ENCODE results near the gene PTPRT. TPM values are rescaled to one million over a fixed set of nuclear protein-coding genes. Genes with fewer than 3 reads are reported as not detected.

The PTPRT gene
- total RNA-seq, 2 experiments from 2014 or later = not detected

DNA sequence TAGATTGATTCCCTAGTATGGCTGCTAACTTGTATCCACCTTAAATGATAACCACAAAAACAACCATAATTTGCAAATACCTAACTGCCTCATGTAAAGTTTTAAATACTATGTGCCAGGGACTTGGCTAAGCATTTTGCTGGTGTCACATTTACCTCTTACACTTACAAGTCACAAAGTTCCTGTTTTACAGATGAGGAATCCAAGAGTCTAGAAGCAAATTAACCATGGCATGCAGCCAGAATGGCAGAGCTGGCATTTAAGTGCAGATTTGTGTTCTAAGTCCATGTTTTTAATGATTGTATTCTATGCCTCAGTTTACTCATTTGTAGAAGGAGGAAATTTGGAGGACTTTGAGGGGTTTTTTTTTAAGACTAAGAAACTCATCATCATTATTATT, 696.7 kb downstream of the PTPRT start:
- Mint-ChIP-seq H3K27ac (no peak overlapping the region), H3K4me3 (no peak overlapping the region), H3K36me3 (no peaks in the 10 kb centered on the region), H3K9me3 (no peaks in the 10 kb centered on the region), H3K27me3 (no peaks in the 10 kb centered on the region), H3K4me1 (no peaks in the 10 kb centered on the region)
- no peak for DNase-seq

DNA sequence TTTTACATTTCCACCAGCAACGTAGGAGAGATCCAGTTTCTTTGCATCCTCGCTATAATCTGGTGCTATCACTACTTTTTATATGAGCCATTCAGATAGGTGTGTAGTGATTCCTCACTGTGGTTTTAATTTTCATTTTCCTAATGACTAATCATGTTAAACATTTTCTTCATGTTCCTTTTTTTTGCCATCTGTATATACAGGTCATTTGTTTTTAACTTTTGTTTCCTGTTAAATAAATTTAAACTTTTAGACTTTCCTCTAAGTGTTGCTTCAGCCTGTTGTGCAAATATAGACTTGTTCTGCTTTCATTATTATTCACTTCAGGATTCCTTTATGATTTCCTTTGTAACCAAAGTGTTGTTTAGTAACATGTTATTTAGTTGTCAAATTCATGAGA, 697.4 kb downstream of the PTPRT start:
- Mint-ChIP-seq H3K36me3 (no peaks in the 10 kb centered on the region), H3K27ac (no peak overlapping the region), H3K27me3 (no peaks in the 10 kb centered on the region), H3K4me3 (no peak overlapping the region), H3K4me1 (no peaks in the 10 kb centered on the region), H3K9me3 (no peaks in the 10 kb centered on the region)
- no peak for DNase-seq

DNA sequence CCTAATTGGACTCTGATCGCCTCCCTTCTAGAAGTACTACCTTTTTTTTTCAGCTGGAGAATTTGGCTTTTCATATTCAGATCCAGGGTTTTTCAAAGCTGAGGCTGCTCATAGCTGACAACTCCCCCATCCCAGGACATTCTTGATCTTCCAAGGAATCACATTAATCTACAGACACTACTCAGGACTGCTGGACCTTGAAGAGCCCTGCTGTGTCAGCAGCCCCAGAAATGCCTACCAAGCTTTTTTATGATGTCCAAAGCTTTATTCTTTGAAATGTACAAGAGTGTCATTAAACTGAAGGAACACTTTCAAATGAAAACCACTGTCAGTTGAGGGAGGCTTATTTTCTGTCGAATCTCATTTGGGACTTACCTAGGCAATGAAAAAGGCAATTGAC, 704.1 kb downstream of the PTPRT start:
- Mint-ChIP-seq H3K27me3 (no peaks in the 10 kb centered on the region), H3K27ac (no peak overlapping the region), H3K4me3 (no peak overlapping the region), H3K4me1 (no peaks in the 10 kb centered on the region), H3K36me3 (no peaks in the 10 kb centered on the region), H3K9me3 (peaks cover 1% of the 10 kb centered on the region)
- DNase-seq = no peak

DNA sequence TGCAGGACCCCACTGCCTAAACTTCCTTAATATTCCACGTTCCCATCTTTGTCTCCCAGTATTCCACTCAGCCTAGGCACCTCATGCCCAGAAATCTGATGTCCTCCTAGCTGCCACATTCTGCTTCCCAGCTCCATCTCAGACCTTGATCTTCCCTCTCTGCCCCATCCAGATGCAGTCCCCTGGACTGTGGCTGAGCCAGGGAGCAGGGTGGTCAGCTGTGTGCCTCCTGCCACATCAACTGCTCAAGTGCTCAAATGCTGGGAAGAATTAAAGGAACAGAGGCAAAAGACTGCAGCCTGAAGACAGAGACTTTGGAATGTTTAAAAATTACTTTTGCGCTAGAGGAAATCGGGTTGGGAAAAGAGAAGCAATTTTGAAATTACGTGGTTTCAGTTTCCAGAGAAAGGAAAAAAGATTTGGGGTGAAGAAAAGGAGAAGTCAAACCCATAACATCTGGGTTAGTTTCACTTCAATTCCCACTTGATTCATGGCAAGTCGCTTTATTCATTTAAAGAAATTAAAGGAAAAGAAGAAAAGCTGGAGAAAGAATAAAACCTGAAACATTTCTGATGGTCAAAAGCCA, 704.8 kb downstream of the PTPRT start:
- H3K36me3 Mint-ChIP-seq = no peaks in the 10 kb centered on the region
- H3K4me1 Mint-ChIP-seq = no peaks in the 10 kb centered on the region
- no peak for DNase-seq
- H3K27ac Mint-ChIP-seq = no peak overlapping the region
- no peak overlapping the region for H3K4me3 Mint-ChIP-seq
- no peaks in the 10 kb centered on the region for H3K27me3 Mint-ChIP-seq
- peaks cover 1% of the 10 kb centered on the region for H3K9me3 Mint-ChIP-seq

DNA sequence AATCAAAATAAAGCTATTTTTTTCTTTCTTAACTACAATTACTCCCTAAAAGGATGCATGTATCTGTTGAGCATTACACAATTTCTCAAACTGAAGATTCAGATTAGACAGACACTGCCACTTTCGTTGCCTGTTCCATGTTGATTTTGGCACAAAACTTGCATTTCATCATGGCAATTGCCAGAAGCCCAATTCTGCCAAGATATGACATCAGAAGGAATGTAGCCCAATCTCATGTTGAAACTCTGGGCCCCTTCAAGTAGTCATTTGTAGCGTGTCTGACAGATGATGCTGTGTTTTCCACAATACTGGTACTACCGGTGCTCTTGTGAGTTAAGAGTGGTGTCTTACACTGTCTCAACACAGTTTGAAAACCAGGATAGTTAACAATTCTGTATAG, 705.4 kb downstream of the PTPRT start:
- H3K36me3 Mint-ChIP-seq = no peaks in the 10 kb centered on the region
- no peak overlapping the region for H3K4me3 Mint-ChIP-seq
- peaks cover 1% of the 10 kb centered on the region for H3K9me3 Mint-ChIP-seq
- H3K4me1 Mint-ChIP-seq = no peaks in the 10 kb centered on the region
- DNase-seq = no peak
- H3K27ac Mint-ChIP-seq = no peak overlapping the region
- no peaks in the 10 kb centered on the region for H3K27me3 Mint-ChIP-seq

DNA sequence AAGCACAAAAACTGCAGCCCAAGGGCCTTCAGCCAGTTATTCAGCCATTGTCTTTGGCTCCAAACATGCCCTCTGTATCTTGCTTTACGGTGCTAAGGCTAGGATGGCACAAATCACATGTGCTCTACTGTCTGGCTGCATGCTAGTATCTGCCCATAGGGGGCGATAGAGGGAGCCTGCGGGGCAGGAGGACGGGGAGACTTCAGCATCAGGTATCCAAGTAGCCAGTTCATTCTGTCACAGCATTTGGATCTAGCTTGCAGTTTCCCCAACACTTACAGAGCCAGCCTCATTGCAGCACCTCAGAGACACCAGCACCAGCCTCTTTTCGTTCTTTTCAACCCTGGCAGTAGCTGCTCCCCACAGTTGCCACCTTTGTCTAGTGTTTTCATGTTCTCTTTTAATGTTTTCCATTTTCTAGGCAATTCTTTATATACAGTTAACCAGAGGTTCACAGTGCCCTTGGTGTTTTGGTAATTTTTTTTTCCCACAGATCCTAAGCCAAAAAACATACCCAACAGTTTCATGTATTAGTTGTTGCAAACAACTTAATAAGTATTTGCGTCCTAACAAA, 705.9 kb downstream of the PTPRT start:
- no peak overlapping the region for H3K27ac Mint-ChIP-seq
- no peaks in the 10 kb centered on the region for H3K4me1 Mint-ChIP-seq
- no peaks in the 10 kb centered on the region for H3K27me3 Mint-ChIP-seq
- peaks cover 1% of the 10 kb centered on the region for H3K9me3 Mint-ChIP-seq
- DNase-seq = peak; percentile 4
- no peak overlapping the region for H3K4me3 Mint-ChIP-seq
- no peaks in the 10 kb centered on the region for H3K36me3 Mint-ChIP-seq

DNA sequence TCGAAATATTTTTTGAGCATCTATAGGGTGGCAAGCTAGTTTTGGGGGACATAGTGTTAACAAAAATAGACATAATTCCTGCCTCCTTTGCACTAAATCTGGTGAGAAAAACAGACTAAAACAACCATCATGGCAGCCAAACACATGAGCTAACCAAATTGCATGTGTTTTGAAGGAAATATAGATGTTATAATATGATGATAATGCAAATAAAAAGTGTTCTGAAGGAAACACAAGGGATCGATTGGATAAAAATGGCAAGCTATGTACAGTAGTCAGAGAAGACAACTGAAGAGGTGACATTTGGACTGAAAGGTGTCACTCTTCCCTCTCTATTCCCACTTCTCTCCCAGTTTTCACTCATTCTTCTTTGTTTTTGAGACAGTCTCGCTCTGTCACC, 706.9 kb downstream of the PTPRT start:
- Mint-ChIP-seq H3K27me3 (no peaks in the 10 kb centered on the region), H3K4me3 (no peak overlapping the region), H3K9me3 (peaks cover 1% of the 10 kb centered on the region), H3K27ac (no peak overlapping the region), H3K4me1 (no peaks in the 10 kb centered on the region), H3K36me3 (no peaks in the 10 kb centered on the region)
- DNase-seq = no peak

DNA sequence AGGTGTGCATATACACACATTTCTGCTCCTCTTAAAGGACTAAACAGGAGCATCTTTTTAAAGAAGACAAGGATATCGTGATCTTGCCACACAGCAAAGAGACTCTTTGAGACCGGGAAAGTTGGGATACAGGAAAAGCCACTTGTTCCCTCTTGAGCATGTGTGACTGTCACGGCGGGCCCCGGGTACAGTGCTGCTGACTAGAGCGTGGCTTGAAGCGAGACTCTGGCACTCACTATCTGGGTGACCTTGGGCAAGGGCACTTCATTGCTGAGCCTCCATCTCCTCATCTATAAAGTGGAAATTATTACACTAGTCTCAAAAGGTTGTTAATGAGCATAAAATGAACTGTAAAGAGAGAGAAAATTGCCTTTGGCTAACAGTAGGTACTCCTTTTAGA, 713.9 kb downstream of the PTPRT start:
- Mint-ChIP-seq H3K4me1 (no peaks in the 10 kb centered on the region), H3K4me3 (no peak overlapping the region), H3K27me3 (no peaks in the 10 kb centered on the region), H3K9me3 (no peaks in the 10 kb centered on the region), H3K27ac (no peak overlapping the region), H3K36me3 (no peaks in the 10 kb centered on the region)
- DNase-seq = no peak

DNA sequence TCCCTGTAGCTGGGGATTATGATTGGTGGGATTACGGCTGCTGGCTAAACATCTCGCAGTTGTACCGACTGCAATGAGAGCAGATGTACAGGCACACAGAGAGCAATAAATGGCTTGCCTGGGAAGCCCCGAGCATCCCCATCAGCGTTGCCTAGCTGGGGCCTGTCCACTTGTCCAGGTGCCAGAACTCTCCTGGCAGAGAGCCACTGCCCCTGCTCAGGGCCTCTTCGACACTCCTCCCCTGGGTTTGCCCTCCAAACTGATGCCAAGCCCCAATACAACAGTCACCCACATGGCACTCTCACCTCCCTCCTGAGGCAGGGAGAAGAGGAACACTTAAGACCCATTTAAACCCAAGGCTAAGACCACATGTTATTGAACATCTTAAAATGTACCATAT, 715.1 kb downstream of the PTPRT start:
- Mint-ChIP-seq H3K9me3 (no peaks in the 10 kb centered on the region), H3K36me3 (no peaks in the 10 kb centered on the region), H3K4me1 (no peaks in the 10 kb centered on the region)

DNA sequence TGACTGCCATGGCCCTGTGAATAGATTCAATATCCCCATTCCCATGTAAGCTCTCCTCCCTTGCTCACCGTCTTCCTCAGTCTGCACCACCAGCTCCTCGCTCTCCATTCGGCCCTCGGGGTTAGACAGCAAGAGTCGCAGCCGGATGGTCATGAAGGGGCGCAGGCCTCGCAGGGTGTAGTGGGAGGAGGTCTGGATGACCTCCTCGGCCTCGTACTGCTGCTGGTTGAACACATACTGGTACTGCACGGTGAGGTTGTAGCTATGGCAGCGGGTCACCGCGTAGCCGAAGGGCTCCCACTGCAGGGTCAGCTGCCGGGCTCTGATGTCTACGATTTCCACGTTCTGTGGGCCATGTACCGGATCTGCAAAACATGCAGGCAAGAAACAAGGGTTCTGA, 717.5 kb downstream of the PTPRT start:
- Mint-ChIP-seq H3K4me1 (no peaks in the 10 kb centered on the region), H3K27ac (no peak overlapping the region), H3K27me3 (no peaks in the 10 kb centered on the region), H3K36me3 (no peaks in the 10 kb centered on the region), H3K4me3 (no peak overlapping the region), H3K9me3 (no peaks in the 10 kb centered on the region)
- DNase-seq = no peak

More for the DNA sequence above, 715.1 kb downstream of the PTPRT start:
- no peak overlapping the region for H3K27ac Mint-ChIP-seq
- no peak overlapping the region for H3K4me3 Mint-ChIP-seq
- no peak for DNase-seq
- no peaks in the 10 kb centered on the region for H3K27me3 Mint-ChIP-seq

DNA sequence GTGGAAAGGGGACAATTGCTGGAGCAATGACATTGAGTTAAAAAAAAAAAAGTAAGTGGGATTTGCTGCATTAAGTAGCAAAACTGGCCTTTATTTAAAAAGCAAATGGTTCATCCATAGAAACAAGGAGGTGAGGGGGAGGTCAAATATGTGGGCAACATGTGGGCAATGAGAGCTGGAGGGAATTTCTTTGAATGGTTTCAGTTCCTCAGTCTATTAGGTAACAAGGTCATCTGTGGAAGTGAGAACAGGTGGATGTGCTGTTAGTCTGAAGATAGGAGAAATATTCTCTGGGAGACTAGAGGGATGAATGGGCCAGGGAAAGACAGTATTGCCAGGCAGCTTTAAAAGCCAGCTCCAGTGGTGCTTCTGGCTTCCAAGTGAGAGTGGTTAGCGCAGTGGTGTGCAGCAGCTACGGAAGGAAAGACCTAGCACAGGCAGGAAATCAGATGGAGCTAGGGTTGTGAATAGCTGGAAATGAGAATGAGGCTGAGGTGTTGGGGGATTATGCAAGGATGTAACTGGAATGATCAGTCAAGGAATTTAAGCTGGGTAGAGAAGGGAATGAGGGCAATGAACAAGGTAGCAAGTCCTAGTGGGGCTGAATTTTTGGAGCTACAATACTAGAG, 727.6 kb downstream of the PTPRT start:
- H3K36me3 Mint-ChIP-seq = no peaks in the 10 kb centered on the region

DNA sequence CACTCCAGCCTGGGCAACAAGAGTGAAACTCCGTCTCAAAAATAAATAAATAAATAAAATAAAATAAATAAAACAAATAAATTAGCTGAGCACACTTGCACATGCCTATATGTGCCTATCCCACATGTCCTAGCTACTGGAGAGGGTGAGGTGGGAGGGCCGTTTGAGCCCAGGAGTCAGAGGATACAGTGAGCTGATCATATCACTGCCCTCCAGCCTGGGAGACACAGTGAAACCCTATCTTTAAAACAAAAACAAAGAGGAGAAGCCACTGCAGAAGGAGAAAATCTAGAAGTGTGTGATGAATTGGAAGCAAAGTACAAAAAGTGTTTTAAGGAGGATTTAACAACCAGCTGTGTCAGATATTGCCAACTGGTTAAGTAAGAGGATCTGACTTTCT, 728.4 kb downstream of the PTPRT start:
- Mint-ChIP-seq H3K36me3 (no peaks in the 10 kb centered on the region), H3K27me3 (peaks cover 8% of the 10 kb centered on the region), H3K9me3 (no peaks in the 10 kb centered on the region), H3K27ac (no peak overlapping the region), H3K4me3 (no peak overlapping the region), H3K4me1 (no peaks in the 10 kb centered on the region)
- no peak for DNase-seq

More for the DNA sequence above, 727.6 kb downstream of the PTPRT start:
- H3K27ac Mint-ChIP-seq = no peak overlapping the region
- H3K27me3 Mint-ChIP-seq = peaks cover 8% of the 10 kb centered on the region
- DNase-seq = no peak
- no peak overlapping the region for H3K4me3 Mint-ChIP-seq
- no peaks in the 10 kb centered on the region for H3K4me1 Mint-ChIP-seq
- H3K9me3 Mint-ChIP-seq = no peaks in the 10 kb centered on the region

DNA sequence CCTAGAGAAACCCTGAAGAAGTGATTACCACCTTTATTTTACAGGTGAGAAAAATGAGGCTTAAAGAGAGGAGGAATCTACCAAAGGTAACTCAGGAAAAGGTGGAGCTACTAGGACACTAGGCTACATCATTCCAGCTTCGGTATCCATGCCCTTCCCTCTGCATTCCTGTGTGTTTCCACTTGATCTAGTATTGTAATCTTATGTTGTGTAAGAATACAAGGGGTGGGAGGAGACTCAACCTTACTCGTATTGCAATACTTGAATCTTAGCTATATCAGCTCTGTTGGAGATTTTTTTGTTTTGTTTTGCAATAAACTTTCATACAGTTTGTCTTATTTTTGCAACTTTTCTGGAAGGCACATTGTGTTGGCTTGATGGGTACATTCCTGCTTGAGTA, 742.4 kb downstream of the PTPRT start:
- no peak for DNase-seq
- H3K4me3 Mint-ChIP-seq = no peak overlapping the region
- H3K36me3 Mint-ChIP-seq = no peaks in the 10 kb centered on the region
- no peak overlapping the region for H3K27ac Mint-ChIP-seq
- peaks cover 4% of the 10 kb centered on the region for H3K27me3 Mint-ChIP-seq
- H3K4me1 Mint-ChIP-seq = no peaks in the 10 kb centered on the region
- H3K9me3 Mint-ChIP-seq = no peaks in the 10 kb centered on the region

DNA sequence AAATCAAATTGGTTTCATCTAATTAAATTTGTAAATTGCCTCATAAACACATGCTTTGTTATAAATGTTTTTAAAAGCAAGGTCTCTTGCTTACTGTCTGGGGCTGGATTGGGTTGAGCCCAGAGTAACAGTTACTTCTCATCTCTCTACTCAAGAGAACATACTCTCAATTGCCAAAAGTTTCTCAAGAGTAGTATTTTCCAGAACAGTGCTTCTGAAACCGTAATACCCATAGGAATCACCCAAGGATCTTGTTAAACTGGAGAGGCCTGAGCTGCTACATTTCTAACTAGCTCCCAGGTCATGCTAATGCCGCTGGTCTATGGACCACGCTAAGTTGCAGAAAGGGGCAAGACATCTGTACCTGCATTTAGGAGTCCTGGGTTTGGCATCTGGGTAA, 744.9 kb downstream of the PTPRT start:
- peaks cover 3% of the 10 kb centered on the region for H3K9me3 Mint-ChIP-seq
- no peak overlapping the region for H3K4me3 Mint-ChIP-seq
- H3K27ac Mint-ChIP-seq = no peak overlapping the region
- peaks cover 4% of the 10 kb centered on the region for H3K27me3 Mint-ChIP-seq
- no peaks in the 10 kb centered on the region for H3K36me3 Mint-ChIP-seq
- no peak for DNase-seq
- H3K4me1 Mint-ChIP-seq = no peaks in the 10 kb centered on the region

DNA sequence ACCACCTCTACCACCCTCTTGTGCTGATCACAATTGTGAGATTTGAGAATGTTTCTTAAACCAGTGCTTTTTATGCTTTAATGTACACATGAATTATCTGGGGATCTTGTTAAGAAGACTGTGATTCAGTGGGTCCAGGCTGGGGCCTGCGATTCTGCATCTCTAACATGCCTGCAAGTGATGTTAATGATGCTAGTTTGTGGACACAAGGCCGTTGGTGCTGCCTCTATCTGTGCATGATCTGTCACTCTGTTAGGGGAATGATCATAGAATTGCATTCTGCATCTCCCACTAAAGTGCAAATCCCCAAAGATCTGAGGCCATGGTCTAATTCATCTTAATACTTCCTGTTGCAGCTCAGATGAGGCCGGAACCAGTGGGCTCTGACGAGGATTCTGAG, 746.5 kb downstream of the PTPRT start:
- no peak overlapping the region for H3K4me3 Mint-ChIP-seq
- peaks cover 4% of the 10 kb centered on the region for H3K27me3 Mint-ChIP-seq
- DNase-seq = no peak
- no peaks in the 10 kb centered on the region for H3K36me3 Mint-ChIP-seq
- no peak overlapping the region for H3K27ac Mint-ChIP-seq
- H3K9me3 Mint-ChIP-seq = peaks cover 3% of the 10 kb centered on the region
- H3K4me1 Mint-ChIP-seq = no peaks in the 10 kb centered on the region

DNA sequence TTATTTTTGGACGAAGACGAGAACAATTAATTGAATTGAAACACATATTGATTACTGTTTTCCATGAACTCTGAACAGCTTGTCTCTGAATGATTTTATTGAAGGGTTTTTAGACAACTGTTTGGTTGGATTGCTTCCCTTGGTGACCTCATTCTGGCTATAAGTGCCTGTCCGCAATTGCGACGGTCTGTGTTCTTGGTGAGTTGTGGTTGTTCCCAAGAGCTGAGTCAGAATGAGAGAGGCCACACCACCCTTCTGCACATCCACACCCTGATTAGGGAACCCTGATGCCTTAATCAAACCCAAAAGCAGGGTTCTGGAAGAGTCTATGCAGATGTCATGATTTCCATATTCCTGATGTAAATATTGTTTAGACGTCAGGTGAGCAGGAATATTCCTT, 747.0 kb downstream of the PTPRT start:
- peaks cover 3% of the 10 kb centered on the region for H3K9me3 Mint-ChIP-seq
- peaks cover 4% of the 10 kb centered on the region for H3K27me3 Mint-ChIP-seq
- no peak for DNase-seq
- H3K4me1 Mint-ChIP-seq = no peaks in the 10 kb centered on the region
- H3K36me3 Mint-ChIP-seq = no peaks in the 10 kb centered on the region
- no peak overlapping the region for H3K27ac Mint-ChIP-seq
- no peak overlapping the region for H3K4me3 Mint-ChIP-seq
